LNCAP (cell line): ENCODE results near the gene SETD3.

Experiments
- CTCF ChIP-seq: fragments of 450-650 bp; IDR thresholded peaks from 2 replicates; pipeline ENCODE4 v1.5.1; 2017; ENCODE audit warnings: mild to moderate bottlenecking

The SETD3 gene

GRCh38 chr14:99363616-99364290 is 116.9 kb downstream of the SETD3 start:
- no peak for TF ChIP-seq CTCF

- no peak for TF ChIP-seq CTCF
These were observed 117.6 kb downstream of the SETD3 start for GRCh38 chr14:99363051-99363450.

GRCh38 chr14:99361596-99362215 is 119.0 kb downstream of the SETD3 start:
- TF ChIP-seq CTCF: no peak

- no peak for TF ChIP-seq CTCF
These were observed 119.7 kb downstream of the SETD3 start for GRCh38 chr14:99360774-99361595.

- TF ChIP-seq CTCF: no peak
These were observed 120.8 kb downstream of the SETD3 start for GRCh38 chr14:99359906-99360305.

- no peak for TF ChIP-seq CTCF
These were observed 122.7 kb downstream of the SETD3 start for GRCh38 chr14:99357916-99358390.

GRCh38 chr14:99357151-99357915 is 123.3 kb downstream of the SETD3 start:
- TF ChIP-seq CTCF: no peak
